Ectodermal cell (in vitro differentiated cells): ENCODE measurements around the gene TMEM30A.

Source experiments
- H3K27ac ChIP-seq: 2 replicates; pipeline ENCODE4 v1.7.0; 2013; ENCODE audit warnings: mild to moderate bottlenecking, low read depth, low read length; ENCODE audit not compliant: insufficient read depth, poor library complexity, severe bottlenecking
- H3K27me3 ChIP-seq: 2 replicates; pipeline ENCODE4 v1.7.0; 2013; ENCODE audit warnings: mild to moderate bottlenecking, low read length; ENCODE audit not compliant: insufficient read depth, control insufficient read depth, poor library complexity, severe bottlenecking
- H3K36me3 ChIP-seq: one replicate; pipeline ENCODE4 v1.7.0; 2013; ENCODE audit warnings: low read length; ENCODE audit not compliant: control insufficient read depth, insufficient read depth
- H3K4me1 ChIP-seq: one replicate; pipeline ENCODE4 v1.7.0; 2013; ENCODE audit warnings: low read length; ENCODE audit not compliant: control insufficient read depth, insufficient read depth
- H3K4me3 ChIP-seq: 2 replicates; pipeline ENCODE4 v1.7.0; 2013; ENCODE audit warnings: low read depth, low read length, control low read depth; ENCODE audit not compliant: insufficient read depth
- H3K9me3 ChIP-seq: 2 replicates; pipeline ENCODE4 v1.7.0; 2013; ENCODE audit warnings: mild to moderate bottlenecking, low read length, moderate library complexity; ENCODE audit not compliant: control insufficient read depth
- WGBS, 2 experiments: methylation state at CpG; one replicate each; pipeline ENCODE4 v1.1.7; 2013; ENCODE audit warnings: missing lambda C conversion rate in 2 of 2; 5-methylcytosine and 5-hydroxymethylcytosine counted together

Gene TMEM30A

GRCh38 chr6:75208298-75209183 lies 76.1 kb downstream of the TMEM30A start:
- 7 to 8% methylated on average over 32 to 33 of the region's 33 CpGs for WGBS, 2 experiments
- no peaks in the 10 kb centered on the region for H3K36me3 ChIP-seq
- peaks cover 26% of the 10 kb centered on the region for H3K4me1 ChIP-seq
- H3K9me3 ChIP-seq, result no peaks in the 10 kb centered on the region
- peaks cover 60% of the 10 kb centered on the region for H3K27me3 ChIP-seq
- H3K4me3 ChIP-seq, result peak overlapping the region; percentile 3
- no peak overlapping the region for H3K27ac ChIP-seq

GRCh38 chr6:75206576-75207342 lies 77.8 kb downstream of the TMEM30A start:
- H3K27me3 ChIP-seq, result peaks cover 78% of the 10 kb centered on the region
- peak overlapping the region; percentile 40 for H3K4me3 ChIP-seq
- no peaks in the 10 kb centered on the region for H3K36me3 ChIP-seq
- H3K4me1 ChIP-seq, result peaks cover 26% of the 10 kb centered on the region
- H3K9me3 ChIP-seq, result no peaks in the 10 kb centered on the region
- WGBS, 2 experiments, result 2% methylated on average over 35 of the region's 35 CpGs
- H3K27ac ChIP-seq, result no peak overlapping the region

- H3K27ac ChIP-seq, result no peak within 1 kb of the TSS
- no peaks in the 10 kb centered on the region for H3K36me3 ChIP-seq
- peaks cover 86% of the 10 kb centered on the region for H3K27me3 ChIP-seq
- 0 to 1% methylated on average over 64 of the region's 64 CpGs for WGBS, 2 experiments
- no peaks in the 10 kb centered on the region for H3K9me3 ChIP-seq
- H3K4me1 ChIP-seq, result peaks cover 26% of the 10 kb centered on the region
- peak within 1 kb of the TSS; percentile 40 for H3K4me3 ChIP-seq
These were observed 78.6 kb downstream of the TMEM30A start, which contains the start of gene COL12A1 for GRCh38 chr6:75205776-75206575. TSS of gene COL12A1 (minus strand) at chr6:75206053. CDS start at chr6:75202792, 3,261 bp downstream.

- Histone ChIP-seq H3K4me3 (peak overlapping the region; percentile 40), H3K4me1 (peaks cover 26% of the 10 kb centered on the region), H3K36me3 (no peaks in the 10 kb centered on the region), H3K27me3 (peaks cover 89% of the 10 kb centered on the region), H3K27ac (no peak overlapping the region), H3K9me3 (no peaks in the 10 kb centered on the region)
- 1% methylated on average over 47 of the region's 47 CpGs for WGBS, 2 experiments
These were observed 79.4 kb downstream of the TMEM30A start for GRCh38 chr6:75204959-75205775.

- WGBS, 2 experiments, result 1 to 2% methylated on average over 35 of the region's 35 CpGs
- Histone ChIP-seq H3K27me3 (peaks cover 87% of the 10 kb centered on the region), H3K9me3 (no peaks in the 10 kb centered on the region), H3K4me3 (peak overlapping the region; percentile 40), H3K36me3 (no peaks in the 10 kb centered on the region), H3K27ac (no peak overlapping the region), H3K4me1 (peaks cover 26% of the 10 kb centered on the region)
These were observed 80.2 kb downstream of the TMEM30A start for GRCh38 chr6:75204217-75204958.

GRCh38 chr6:75203721-75204120 lies 80.9 kb downstream of the TMEM30A start:
- H3K27me3 ChIP-seq, result peaks cover 80% of the 10 kb centered on the region
- WGBS, 2 experiments, result 70 to 72% methylated on average over 5 of the region's 5 CpGs
- no peaks in the 10 kb centered on the region for H3K36me3 ChIP-seq
- no peak overlapping the region for H3K27ac ChIP-seq
- no peak overlapping the region for H3K4me3 ChIP-seq
- peaks cover 24% of the 10 kb centered on the region for H3K4me1 ChIP-seq
- H3K9me3 ChIP-seq, result no peaks in the 10 kb centered on the region
